GM21526 (cell line): Measurements from ENCODE around the gene FGG.
A peak's percentile ranks its signal among the peaks of the same experiment; 100 is the strongest.

Experiments
- ATAC-seq: cut with Tn5 transposase; IDR thresholded peaks from one replicate; pipeline ENCODE4 v1.9.1; 2021; ENCODE audit warnings: moderate library complexity; ENCODE audit not compliant: unreplicated experiment, low FRiP score

The FGG gene

DNA sequence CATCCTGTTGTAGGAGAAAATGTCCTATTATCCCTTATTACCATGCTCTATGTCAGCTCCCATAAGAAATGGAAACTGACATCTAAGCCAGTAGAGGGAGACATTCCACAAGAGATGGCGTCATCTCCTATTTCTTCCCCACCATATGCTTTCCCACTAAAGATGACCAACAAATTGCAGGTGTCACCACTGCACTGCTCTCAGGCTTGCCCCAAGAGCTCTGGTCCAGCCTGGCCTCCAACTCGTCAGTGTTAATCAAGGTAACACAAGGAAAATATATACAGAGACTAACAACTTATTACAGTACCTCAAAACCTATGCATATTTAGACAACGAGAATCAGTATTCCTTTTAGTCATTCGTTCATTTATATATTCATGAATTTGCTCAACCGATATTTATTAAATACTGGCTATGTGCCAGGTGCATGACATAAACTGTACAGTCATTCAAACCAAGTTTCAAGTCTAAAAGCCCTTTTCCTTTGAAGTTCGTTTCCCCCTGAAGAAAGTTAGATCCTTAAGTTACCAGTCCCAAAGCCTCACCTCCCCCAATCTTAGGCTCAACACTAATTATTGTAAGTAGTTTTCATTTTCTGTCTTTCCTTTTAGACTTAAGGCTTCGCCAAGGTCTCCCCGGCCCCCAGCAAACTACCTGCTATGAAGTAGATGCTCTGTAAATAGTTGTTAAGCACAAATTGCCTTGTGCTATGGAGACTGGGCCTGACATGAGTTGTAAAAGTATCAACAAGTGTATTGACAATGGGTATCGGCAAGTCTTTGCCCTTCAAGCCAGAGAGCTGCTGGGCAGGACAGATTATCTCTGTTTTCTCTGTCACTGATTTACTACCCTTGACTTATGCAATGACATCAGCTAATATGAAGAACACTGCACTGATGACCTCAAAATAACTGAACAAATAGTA, 52.7 kb downstream of the FGG start:
- ATAC-seq = peak; percentile 89

DNA sequence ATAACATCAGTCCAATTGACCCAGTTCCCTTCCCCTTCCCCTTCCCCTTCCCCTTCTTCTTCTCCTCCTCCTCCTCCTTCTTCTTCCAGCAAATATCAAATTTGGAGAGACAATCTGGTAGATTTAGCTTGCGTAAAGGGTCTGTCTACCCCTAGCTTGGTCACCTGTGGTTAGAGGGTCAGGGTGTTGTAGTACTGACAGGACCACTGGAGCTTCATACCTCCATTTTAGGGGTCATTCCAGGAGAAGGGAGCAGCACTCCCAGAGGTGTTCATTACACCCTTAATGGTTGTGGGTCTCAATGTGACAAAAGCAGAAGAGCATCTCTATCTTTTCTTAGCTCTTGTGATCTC, 53.3 kb downstream of the FGG start:
- peak; percentile 29 for ATAC-seq
